Stimulated activated CD8-positive, alpha-beta memory T cell treated with anti-CD3 and anti-CD28 coated beads, Interleukin-7, amount 100 ng/mL, for 24 hours (primary cell): ENCODE data around the gene IQSEC1.

Source experiments
- DNase-seq: peaks from one replicate; pipeline ENCODE4 v3.0.0-alpha.2; 2020; ENCODE audit warnings: low read depth

The IQSEC1 gene

DNA sequence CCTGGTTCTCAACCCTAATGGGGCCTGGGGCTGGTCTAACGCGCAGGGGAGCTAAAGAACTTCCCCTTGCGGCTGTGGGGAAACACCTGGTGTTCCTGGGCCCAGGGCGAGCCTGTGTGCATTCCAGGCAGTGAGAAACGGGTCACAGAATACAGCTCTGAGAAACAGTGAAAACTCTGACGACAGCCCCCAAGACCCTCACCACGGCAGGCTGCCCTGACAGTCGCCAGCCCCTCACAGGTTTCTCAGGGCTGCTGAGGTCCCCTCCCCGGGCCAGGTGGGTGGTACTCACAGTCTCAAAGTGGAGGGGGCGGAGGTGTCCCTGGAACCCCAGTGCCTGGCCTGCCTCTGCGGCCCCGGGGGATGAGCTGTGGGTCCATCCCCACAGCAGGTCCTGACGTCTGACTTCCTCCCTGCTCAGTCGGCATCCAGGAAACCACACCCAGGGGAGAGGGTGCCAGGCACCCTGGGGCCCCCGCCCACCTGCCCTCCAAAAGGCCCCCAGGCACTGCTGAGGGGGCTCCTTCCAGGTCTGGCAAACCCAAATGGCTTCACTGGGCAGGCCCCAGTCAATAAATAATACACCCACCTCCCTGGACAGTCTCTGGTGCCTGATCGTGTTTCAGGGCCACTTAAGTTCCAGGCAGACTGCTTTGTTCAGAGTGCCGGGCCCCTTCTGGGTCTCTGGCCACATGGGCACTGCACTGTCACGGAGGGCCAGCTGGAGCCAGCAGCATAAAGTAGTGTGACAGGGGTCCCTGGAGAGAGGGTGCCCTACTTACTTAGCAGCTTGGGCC, 57.7 kb downstream of the IQSEC1 start:
- DNase-seq = no peak

DNA sequence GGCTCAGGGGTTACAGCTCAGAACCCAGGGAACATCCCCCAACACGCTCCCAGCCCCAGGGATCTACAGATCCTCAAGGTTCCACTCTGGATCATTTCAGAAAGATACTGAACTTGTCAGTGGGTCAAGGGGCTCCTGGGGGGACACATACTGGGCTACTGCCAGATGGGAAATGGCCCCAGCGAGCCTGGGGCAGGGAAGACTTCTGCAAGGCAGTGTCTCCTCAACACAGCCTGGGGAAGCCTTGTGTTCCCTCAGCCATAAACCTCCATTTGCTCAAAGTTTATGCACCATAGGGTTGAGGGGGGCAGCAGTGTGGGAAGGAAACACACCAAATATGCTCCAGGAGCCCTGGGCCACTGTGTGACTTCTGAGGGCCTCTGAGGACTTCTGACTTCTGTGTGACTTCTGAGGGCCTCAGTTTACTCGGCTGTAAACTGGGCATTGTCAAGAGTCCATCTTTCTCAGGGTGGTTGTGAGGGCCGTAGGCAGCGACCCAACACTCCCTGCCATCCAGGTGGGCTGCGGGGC, 58.4 kb downstream of the IQSEC1 start:
- no peak for DNase-seq

DNA sequence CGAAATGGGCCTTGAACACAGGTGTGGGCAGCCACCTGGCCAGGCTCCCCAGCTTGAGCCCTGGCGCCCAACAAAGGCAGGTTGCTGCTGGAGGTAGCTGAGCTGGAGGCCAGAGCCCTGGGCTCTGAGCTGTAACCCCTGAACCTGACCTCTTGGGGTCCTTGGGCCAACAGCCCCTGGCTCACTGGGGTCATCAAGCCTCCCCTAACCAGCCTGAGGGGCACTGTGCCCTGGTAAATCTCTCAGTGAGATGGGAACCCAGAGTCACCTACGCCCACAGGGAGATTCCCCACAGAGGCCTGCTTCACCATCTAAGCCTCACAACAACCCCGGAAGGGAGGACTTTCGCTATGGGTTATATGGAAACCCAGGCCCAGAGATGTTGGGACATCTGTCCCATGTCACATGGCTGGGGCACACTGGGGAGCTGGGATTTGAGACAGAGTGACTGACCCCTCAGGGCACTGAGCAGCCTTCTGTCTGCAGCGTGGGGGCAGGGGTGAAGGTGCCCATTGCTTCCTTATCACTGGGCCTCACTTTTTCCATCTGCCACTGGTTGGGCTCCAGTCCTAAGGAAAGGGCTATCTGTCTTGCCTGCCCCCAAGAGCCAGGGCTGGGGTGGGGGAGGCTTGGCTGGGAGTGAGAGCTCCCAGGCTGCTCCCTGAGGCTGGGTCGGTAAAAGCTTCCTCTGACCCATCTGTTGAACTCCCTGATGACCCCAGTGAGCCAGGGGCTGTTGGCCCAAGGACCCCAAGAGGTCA, 59.1 kb downstream of the IQSEC1 start:
- DNase-seq = no peak

DNA sequence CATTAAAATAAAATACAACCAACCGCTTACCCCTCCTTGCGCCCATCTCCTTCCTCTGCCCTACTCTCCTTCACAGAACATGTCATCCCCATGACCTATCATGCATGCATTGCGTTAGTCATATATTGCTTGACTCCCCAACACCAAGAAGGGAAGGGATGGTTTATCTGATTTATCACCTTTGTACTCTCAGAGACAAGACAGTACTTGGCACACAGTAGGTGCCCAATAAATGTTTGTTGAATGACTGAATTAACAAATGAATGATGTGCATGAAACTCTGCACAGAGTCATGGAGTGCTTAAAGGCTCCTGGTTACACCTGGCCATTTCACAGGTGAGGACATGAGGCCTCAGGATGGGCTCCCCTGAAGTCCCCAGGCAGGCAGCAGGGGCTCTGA, 59.7 kb downstream of the IQSEC1 start:
- DNase-seq = no peak

DNA sequence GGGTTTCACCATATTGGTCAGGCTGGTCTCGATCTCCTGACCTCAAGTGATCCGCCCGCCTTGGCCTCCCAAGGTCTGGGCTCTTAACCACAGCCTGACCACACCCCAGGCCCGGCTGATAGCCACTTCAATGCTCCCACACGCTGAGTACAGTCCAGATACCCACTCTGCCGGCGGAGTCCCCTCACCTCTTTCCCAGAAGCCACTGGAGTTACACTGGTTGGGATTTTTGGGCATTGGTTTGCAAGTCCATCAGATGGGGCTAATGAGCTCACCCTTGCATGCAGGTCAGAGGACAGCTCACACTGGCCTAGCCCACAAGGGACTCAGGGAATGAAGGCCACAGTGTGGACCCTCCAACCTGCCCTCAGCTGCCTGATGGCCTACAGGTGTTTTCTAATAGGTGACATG, 60.1 kb downstream of the IQSEC1 start:
- no peak for DNase-seq

DNA sequence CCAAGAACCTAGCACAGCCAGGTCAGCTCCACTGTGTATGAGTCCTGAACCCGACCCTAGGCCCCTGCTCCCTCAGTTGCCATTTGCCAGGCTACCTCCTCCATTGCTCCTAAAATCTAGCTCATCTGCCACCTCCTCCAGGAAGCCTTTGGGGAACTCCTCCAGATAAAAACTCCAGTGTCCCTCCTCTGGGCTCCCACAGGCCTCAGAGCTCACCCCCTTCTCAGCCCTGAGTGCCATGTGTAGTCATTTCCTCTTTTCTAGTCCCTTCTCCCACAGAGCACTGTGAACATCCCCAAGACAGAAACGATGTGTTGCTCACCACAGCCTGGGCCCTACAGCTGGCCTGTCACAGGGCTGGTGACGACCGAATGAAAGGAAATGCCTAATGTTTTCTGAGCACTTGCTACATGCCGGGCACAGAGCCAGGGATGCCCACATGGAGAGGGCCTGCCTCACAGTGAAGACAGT, 61.0 kb downstream of the IQSEC1 start:
- DNase-seq = no peak

DNA sequence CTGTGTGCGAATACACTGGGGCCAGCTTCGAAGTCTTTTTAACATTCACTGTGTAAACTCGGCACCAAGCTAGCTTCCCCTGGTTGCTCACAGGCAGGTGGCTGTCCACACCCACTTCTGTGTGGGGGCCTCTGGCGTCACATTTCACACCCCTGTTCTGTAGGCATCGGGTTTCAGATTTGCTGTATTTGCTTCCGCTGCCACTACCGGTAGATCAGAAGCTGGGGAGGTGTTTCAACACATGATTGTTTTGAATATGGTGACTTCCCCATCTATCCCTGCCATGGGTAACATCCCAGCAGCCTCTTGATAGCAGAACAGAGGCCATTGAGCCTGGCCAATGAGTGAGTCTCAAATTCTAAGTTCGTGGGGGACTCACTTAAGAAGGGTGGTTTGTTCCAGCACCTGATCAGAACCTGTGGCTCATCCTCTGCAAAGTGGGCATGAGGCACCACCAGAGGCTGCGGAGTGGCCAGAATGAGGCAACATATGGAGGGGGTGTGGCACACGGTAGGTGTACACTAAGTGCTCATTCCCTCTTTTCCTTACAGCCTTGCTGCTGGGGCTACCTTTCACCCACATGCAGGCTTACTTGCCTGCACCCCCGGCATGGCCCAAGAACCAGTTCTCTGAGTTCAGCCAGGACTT, 61.5 kb downstream of the IQSEC1 start:
- DNase-seq = peak; percentile 62

DNA sequence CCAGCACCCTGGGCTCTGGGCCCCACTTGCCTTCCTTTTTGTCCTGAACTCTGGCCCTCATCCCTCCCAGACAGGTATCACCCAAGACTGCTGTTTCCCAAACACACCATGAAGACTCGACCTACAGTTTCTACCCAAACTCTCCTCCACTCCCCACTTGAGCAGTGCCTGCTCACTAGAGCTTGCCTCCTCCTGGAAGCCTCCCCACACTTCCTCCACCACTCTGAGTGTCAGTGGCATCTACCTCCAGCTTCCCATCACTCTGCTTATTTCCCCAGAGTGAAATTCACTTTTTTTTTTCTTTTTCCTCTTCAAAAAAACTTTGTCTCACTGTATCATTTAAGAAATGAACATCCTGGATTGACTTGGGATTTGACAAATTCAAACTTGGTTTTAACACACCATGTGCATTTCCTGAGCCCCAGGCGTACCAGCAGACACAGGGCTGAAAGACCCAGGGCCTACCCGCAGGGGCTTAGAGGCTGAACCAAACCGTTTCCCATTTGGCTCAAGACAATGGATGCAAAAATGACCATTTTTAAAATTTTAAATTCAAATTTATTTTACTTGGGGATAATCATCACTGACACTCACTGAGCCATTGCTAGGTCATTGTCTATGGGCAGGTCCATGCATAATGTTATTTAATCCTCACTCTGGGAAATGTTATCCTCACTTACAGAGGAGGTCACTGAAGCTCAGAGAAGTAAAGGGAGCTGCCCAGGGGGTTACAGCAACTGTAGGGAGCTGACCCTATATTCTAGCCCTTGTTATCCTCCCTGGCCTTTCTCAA, 62.3 kb downstream of the IQSEC1 start:
- no peak for DNase-seq

DNA sequence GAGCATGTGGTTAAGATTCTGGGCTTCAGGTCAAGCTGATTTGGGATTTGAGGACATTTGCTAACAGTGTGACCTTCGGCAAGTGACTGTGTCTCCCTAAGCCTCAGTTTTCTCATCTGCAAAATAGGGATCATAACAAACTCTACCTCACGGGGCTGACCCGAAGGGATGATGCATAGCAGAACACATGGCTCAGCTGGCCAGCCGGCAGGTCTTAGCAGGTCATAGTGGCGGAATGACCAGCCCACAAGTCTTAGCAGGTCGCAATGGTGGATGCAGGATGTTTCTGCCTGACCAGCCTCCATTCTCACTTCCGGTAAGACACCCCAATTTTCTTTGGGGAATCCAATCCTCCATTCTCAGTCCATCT, 63.3 kb downstream of the IQSEC1 start:
- DNase-seq = no peak

DNA sequence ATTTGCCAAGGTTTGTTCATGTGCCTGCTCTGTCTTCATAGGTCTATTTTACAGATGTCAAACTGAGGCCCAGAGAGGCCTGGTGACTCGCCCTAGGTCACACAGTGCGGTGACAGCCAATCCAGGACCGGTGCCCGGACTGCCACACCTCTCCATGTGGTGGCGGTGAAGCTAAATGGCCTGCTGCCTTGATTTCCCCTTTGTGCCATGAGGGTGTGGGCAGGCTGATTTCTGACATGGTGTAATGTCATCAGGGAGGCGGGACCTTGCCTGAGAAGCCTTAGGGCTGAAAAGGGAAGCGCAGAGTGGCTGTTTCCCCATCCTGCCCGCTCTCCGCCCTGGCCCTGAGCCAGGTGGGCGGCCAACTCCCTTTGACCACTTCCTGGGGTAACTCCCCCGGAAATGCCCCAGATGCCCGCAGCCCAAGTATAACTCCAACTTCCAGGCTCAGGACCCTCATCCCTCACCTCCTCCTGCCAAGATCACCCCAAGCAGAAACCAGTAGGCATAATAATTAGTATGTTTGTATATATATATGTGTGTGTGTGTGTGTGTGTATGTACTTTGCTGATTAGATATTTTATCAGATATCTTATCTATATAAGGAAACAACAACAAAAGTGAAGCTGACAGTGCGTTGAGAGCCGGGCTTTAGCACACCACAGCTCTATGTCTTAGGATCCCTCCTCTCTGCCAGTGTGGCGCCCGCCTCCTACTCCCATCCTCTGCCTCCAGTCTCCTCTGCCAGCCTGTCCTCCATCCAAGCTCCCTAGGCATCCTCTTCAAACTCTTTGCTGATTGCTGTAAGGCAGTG, 63.9 kb downstream of the IQSEC1 start:
- DNase-seq = peak; percentile 34

DNA sequence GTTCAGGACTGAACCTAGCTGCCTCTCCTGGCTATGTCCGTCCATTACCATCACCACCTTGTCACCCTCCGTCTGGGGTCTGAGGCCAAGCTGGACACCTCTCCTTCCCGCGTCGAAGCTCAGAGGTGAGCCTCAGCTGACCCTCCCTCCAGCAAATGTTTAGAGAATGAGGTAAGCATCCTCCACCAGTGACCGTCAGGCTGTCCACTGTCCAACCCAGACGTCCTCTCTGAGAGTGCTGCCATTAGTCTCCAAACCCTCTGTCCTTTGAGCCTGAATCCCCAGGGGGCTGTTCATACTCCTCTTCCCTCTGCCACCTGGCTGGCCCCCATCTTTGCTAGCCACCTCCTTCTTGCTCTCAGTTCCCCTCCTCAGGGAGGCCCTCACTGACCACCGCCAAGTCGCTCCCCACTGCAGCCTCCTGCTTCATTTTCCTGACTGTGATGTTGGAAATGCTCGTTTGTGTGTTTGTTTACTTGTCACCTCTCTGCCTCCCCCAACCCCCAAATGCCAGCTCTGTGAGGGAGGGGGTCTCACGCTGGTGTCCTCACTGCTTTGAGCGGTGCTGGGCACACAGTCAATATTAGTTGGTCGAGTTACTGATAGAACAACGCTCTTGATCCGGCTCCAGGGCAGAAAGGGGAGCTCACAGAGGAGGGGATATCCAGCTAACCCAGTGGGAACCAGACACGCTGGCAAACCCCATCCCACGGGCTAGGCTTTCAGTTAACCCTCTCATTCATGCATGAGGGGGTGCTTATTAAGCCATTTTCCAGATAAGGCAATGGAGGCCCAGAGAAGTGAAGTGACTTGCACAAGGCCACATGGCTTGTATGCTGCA, 64.9 kb downstream of the IQSEC1 start:
- DNase-seq = no peak

DNA sequence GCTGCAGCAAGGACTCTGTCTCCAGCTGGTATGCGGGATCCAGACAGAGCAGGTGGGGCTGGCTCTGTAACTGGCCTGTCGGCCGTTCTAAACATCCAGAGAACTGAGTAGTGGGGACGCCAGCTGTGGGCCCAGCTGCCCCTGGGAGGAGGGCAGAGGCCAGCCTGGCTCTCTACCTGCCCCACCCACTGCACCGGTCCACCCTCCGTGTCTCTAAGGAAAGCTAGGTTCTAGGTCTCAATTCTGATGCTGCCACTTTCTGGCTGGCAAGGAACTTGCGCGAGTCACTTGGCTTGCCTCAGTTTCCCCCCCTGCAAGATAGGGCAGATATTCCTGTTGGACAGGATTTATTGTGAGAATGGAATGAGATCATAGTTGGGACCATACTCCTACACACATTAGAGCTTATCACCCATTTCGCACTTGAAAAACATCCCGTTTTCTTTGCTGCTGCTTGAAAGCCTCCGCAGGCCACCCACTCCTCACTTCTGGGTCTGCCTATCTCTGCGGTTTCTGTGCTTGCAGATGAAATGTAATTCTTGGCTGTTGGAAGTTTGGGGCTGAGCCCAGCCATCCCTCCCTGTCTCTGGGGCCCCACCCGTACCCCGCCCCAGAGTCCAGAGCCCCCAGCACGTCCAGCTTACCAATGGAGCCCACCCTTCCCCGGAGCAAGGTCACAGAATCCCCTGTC, 65.8 kb downstream of the IQSEC1 start:
- no peak for DNase-seq

DNA sequence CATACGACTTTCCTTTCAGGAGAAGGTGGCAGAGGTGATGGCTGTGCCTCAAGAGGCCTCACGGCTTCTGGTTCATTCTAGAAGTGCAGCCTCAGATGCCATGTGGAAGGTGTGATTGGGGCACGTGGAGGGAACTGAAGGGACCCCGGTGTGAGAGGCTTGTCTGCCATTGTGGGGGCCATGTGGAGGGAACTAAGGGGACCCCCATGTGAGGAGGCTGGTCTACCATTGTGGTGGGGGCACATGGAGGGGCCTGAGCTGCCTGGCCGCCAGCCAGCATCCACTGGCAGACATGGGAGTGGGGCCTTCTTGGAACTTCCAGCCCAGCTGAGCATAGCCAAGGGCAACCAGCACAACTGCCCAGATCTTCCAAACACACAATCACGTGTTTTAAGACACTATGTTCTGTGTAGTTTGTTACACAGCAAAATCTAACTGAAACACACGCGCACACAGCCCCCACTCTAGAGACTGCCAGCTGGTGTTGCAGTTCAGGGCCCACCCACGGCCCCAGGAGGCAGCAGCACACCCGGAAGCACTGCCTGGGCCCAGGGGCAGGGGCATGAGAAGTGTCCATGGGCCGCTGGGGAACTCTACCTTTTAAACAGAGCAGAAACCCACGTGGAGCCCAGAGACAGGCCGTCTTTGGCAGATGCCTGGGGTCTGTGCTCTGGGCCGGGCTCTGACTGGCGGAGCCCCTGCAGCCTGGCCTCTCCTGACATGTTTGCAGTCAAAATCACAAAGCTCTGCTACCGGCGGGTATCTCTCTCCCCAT, 66.8 kb downstream of the IQSEC1 start:
- no peak for DNase-seq

DNA sequence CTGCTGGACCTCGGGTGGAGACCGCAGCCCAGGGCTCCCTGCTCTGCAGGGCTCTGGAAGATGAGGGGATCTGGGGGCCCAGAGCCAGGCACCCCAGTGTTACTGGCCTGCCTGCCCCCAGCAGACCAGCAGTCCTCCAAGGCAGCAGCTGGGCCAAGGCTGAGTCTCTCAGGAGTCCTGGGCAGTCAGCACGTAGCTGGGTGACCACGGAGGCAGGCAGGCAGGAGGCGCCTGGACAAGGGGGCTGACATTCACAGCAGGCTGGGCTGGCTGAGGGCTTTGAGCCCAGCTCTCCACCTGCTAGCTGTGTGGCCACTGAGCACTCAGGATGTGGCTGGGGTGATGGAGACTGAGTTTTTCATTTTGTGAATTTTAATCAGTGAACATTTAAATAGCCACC, 67.9 kb downstream of the IQSEC1 start:
- no peak for DNase-seq

DNA sequence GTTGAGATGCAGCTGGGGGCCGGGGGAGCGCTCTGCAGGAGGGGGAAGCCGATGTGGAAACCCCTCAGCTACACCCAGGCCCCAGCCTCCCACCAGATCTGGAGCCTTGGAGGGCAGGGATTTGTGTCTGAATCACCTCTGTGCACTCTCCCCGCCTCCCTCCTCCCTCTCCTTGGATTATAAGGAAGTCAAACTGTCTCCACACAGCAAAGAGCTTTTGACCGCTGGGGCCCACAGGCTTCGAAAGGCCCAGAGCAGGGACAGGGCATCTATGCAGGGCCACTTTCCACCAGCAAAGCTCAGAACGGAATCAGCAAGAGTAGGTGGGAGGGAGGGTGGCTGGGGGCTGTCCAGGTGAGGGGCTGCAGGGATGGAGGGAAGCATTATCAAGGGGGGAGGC, 68.9 kb downstream of the IQSEC1 start:
- no peak for DNase-seq

DNA sequence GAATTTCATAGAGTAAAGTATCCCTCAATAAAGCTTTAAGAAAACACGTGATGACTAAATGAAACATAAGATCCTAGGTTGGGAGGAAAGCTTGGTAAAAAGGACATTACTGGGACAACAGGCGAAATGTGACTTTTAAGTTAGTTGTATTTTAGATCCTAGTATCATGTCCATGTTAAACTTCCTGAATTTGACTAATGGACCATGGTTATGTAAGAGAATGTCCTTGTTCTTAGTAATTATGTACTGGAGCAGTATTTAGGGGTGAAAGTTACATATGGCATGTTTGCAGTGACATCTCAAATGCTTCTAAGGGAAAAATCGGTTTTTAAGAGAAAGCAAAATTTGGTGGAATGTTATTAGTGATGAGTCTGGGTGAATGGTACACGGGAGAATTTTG, 69.6 kb downstream of the IQSEC1 start:
- DNase-seq = no peak

DNA sequence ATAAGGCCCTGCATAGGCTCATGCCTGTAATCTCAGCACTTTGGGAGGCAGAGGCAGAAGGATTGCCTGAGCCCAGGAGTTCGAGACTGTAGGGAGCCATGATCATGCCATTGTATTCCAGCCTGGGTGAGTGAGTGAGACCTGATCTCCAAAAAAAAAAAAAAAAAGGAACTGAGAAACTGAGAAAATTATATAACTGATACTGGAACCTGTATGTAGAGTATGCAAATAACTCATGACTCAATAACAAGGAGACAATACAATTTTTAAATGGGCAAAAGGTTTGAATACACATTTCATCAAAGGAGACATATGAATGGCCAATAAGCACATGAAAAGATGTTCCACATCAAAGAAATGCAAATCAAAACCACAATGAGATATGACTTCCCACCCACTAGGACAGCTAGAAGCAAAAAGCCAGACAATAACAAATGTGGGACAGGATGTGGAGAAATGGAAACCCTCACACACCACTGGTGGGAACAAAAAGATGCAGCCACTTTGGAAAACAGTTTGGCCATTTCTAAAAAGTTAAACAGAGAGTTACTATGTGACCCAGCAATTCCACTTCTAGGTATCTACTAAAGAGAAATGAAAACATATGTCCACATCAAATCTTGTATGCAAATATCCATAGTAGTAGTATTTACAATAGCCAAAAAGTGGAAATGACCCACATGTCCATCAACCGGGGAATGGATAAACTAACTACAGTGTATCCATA, 70.7 kb downstream of the IQSEC1 start:
- DNase-seq = no peak
